HG03196 (cell line): ENCODE results near the gene BTBD7.
"Not testable (repeated sequence)": the region's sequence is repeated elsewhere in the genome, so short reads cannot be mapped to it uniquely, and the experiment has no call there.

ENCODE experiments used
- ATAC-seq: cut with Tn5 transposase; IDR thresholded peaks from one replicate; pipeline ENCODE4 v1.9.1; 2021; ENCODE audit not compliant: unreplicated experiment

Gene BTBD7, protein sequence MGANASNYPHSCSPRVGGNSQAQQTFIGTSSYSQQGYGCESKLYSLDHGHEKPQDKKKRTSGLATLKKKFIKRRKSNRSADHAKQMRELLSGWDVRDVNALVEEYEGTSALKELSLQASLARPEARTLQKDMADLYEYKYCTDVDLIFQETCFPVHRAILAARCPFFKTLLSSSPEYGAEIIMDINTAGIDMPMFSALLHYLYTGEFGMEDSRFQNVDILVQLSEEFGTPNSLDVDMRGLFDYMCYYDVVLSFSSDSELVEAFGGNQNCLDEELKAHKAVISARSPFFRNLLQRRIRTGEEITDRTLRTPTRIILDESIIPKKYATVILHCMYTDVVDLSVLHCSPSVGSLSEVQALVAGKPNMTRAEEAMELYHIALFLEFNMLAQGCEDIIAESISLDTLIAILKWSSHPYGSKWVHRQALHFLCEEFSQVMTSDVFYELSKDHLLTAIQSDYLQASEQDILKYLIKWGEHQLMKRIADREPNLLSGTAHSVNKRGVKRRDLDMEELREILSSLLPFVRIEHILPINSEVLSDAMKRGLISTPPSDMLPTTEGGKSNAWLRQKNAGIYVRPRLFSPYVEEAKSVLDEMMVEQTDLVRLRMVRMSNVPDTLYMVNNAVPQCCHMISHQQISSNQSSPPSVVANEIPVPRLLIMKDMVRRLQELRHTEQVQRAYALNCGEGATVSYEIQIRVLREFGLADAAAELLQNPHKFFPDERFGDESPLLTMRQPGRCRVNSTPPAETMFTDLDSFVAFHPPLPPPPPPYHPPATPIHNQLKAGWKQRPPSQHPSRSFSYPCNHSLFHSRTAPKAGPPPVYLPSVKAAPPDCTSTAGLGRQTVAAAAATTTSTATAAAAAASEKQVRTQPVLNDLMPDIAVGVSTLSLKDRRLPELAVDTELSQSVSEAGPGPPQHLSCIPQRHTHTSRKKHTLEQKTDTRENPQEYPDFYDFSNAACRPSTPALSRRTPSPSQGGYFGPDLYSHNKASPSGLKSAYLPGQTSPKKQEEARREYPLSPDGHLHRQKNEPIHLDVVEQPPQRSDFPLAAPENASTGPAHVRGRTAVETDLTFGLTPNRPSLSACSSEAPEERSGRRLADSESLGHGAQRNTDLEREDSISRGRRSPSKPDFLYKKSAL

DNA sequence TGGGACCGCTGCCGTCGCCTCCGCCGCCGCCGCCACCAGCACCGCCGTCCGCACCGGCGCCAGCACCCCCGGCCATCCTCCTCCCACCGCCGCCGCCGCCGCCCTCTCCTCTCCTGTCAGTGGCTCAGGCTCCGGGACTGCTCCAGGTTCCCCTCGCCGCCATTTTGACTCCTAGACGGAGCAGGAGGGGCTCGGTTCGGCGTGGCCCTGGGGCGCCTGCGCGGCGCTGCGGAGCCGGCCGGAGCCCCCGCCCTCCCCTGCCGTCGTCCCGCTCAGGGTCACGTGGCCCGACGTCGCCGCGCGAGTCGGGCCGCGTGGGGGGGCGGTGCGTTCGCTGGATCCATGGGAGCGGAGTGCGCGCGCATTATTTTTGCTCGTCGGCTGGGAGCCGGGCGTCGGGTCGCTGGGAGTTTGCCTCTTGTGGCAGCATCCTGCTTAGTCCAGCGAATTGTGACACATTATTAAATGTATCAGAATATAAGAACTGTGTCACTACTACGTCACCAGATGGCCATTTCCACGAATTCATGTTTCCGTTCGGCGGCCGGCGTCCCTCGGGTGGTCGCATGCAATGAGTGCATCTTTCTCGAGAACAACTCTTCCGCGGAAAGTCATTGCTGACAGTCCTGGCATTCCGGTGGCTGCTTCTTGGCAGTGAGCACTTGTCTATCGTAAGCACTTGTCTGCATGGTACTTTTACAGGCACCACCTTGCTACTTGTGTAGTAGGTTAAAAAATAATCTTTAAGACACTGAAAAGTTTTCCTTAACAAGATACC, at the start of gene BTBD7:
BTBD7 (minus strand) TSS at position 184 of the 778 bp plus-strand sequence. CDS start 36,985 bp downstream, outside the sequence.
- peak; percentile 85 for ATAC-seq

GRCh38 chr14:93381644-93382043, 48.8 kb upstream of the BTBD7 start:
- ATAC-seq = no peak

GRCh38 chr14:93379831-93380230, 47.0 kb upstream of the BTBD7 start:
- no peak for ATAC-seq

DNA sequence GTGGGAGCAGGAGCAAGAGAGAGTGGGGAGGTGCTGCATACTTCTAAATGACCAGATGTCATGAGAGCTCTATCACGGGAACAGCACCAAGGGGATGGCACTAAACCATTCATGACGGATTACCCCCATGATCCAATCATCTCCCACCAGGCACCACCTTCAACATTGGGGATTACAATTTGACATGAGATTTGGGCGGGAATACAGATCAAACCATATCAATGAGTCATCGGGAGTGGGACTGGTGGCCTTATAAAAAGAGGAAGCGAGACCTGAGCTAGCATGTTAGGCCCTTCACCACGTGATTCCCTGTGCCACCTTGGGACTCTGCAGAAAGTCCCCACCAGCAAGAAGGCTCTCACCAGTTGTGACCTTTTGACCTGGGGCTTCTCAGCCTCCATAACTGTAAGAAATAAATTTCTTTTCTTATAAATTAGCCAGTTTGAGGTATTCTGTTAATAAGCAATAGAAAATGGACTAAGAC, 42.9 kb upstream of the BTBD7 start:
- peak; percentile 93 for ATAC-seq

DNA sequence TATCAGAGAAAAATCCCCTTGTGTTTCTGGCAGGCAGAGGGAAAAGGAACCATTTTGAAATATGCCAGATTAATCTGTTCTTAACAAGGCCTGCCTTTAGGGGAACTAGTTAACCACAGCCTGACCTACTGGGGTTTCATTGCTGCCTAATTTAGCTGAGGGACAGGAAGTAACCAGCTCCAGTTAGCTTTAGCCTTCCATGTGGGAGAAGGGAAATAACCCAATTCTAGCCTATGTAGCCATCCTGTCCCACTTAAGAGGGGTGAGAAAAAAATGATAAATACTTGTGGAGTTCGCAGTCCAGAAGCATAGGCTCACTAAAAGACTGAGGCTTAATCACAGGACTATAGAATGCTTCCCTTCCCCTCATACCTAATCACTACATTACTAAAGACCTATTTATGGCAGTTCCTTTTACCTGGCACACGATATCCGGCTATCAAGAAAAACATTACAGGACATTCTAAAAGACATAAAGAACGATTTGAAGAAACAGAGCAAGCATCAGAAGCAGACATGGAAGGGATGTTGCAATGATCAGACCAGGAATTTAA, 37.0 kb upstream of the BTBD7 start:
- peak; percentile 89 for ATAC-seq

- peak; percentile 4 for ATAC-seq
Observed at GRCh38 chr14:93368996-93369712, 36.3 kb upstream of the BTBD7 start.

- ATAC-seq = not testable (repeated sequence)
Observed at GRCh38 chr14:93354873-93355272, 22.0 kb upstream of the BTBD7 start.

DNA sequence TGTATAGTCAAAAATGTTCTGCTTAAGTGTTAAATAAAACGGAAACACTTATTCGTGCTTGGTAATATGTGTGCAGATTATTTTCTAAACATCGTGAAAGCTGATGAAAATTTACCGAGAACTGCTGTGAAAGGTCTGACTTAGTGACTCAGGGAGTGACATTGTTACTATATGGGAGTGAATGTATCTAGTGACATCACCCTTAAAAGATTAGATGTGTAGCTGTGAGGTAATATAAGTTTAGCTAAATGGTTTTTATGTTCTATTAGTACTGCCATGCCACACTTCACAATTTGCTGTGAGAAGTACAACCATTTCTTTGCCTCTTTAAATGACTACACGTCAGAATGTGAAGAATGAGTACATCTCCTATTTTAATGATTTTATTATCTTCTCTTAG, 15.5 kb upstream of the BTBD7 start:
- ATAC-seq = no peak

GRCh38 chr14:93347850-93348249, 15.0 kb upstream of the BTBD7 start:
- no peak for ATAC-seq

DNA sequence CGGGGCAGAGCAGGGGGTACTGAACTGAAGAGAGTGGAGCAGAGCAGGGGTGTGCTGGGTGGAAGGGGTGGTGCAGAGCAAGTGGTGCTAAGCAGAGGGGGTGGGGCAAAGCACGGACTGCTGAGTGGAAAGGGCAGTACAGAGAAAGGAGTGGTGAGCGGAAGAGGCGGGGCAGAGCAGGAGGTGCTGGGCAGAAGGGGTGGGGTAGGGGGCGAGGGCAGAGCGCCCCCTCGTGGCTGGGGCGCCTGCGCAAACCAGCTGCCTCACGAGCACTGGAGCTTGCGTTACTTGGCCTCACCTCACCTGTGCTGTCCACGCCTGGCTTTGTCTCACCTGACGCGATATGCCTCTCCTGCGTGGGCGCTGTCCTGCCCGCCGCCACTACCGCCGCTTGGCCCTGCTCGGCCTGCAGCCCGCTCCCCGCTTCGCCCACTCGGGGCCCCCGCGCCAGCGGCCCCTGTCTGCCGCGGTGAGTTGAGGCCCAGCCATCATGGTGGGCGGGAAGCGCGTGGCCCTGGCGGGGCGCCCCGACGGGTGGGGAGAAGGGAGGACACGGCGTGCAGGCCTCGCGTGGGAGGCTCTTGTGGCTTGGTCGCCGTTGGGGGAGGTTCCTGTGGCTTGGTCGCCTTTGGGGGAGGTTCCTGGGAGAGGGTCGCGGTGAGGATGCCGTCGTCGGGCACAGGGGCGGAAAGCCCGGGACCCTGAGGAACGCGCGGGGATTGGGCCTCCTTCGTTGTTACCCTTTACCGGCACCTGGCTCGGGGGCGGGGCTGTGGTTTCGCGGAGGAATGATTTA, 14.3 kb upstream of the BTBD7 start, which contains the start of gene COX8C:
COX8C (plus strand) TSS at position 257 of the 796 bp plus-strand sequence; CDS start at position 344, 87 bp downstream.
- ATAC-seq = no peak

DNA sequence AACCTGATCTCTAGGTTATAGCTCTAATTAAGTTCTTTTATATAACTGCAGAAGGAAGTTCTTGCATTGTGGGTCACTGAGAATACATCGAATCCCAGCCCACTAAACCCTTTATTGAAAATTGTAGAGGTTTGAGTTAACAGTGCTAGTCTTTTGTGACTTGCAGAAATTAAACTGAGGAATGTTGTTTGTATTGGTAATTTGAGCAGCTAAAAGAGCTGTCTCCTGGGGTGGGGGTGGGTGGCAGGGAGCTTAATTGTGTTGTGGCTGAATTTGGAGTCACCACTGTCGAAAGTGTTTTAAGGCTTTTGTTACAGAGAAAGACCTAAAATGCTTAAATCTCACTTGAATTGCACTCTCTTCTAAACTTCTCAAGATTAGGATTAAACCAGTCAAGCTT, 11.0 kb upstream of the BTBD7 start:
- ATAC-seq = no peak

GRCh38 chr14:93343266-93343665, 10.4 kb upstream of the BTBD7 start:
- no peak for ATAC-seq

DNA sequence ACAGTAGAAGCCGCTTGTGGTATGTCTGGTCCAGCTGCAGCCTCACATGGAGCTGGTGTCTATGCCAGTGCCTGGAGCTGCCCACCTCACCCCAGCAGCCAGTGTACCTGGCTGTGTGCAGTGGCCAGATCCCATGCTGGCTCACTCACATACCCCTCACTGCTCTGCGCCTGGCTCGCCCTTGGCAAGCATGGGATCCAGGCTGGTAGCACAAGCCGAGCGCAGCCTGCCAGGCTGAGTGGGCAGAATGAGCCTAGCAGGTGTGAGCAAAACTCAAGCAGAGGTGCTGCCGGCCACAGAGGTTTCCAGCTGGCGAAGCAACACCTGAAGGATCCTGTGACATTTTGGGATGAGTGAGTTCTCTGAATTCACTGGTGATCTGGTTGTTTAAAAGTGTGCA, 5.0 kb upstream of the BTBD7 start:
- no peak for ATAC-seq

GRCh38 chr14:93337143-93337753, 4.4 kb upstream of the BTBD7 start:
- no peak for ATAC-seq

DNA sequence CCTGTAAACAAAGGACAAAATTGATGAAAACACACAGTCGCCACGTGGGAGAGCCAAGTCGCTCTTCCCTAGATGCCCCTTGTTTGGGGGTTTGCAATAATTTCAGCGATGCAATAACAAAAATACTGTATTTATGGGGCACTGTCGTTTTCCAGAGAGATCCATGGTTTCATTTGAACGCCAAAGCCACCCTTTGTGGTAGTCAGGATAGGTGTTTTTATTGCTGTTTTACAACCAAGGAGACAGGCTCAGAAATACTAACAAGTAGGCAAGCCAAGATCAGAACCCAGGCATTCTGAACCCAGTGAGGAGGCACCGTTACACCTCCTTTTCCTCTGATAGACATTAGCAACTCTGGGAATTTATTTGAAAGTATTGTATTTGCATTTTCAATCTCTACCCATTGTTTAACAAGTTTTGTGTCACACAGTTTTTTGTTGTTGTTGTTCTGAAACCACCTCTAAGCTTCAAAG, 831 bp upstream of the BTBD7 start:
- ATAC-seq = no peak

DNA sequence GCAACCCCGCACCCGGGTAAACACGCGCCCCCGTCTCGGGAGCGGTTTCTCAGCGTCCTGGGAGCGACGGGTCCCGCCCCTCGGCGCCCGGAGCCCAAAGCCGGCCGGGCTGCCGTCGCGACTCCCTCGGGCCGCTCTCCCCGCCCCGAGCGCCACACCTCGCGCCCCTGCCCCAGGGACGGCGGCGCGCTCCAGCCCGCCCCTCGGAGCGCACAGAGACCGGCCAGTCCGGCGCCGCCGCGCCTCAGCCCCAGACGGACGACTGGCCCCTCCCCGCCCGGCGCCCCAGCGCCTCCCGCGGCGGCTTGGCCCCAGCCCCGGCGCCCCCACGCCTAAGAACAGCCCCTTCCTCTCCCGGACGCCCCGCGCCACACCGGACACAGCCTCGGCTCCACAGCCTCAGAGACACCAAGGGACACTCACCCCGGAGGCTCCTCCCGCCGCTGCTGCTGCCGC, 411 bp downstream of the BTBD7 start:
- ATAC-seq = peak; percentile 66

DNA sequence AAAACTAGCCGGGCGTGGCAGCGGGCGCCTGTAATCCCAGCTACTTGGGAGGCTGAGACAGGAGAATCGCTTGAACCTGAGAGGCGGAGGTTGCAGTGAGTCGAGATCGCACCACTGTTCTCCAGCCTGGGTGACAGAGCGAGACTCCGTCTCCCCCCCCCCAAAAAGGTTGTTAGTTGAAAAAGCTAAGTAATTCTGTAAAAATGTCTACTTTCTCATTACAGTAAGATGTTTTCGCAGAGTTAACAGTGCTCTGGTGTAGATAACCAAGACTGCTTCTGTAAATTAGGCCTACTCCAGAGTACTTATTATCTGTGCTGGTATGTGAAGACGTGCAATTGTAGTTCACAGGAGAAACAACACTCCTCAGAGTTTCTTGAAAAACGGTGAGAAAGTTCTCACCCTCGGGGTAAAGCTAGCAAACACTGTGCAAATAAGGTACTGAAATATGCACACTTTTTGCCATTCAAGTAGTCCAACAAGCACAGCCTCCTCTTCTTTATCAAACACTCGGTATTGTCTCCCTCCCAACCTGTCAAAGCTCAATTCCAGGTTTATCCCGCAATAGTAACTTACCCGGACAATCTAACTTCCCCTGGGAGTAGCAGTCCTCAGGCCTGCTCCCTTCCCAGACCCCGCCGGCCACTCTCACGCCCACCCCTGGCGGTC, 974 bp downstream of the BTBD7 start:
- ATAC-seq = peak; percentile 1
